Adrenal gland (tissue), 12 donors: ENCODE results near the gene ELAPOR1. TPM values are rescaled to one million over a fixed set of nuclear protein-coding genes. Genes with fewer than 3 reads are reported as not detected.

Source experiments
- DNase-seq, 7 donors: peaks; one replicate each; pipeline ENCODE4 v3.0.0-alpha.2; 2019 to 2020
- H3K27ac ChIP-seq, 5 donors: fragments of 200-600 bp; sonication (generic) in 4 of 5; 1 replicate in 3 of 5; 2 replicates in 2 of 5; pipeline versions ENCODE4 v1.5.1 to v1.8.0; 2016 to 2020; ENCODE audit warnings: mild to moderate bottlenecking in 1 of 5
- H3K27me3 ChIP-seq: fragments of 200-600 bp; 2 replicates; pipeline ENCODE4 v1.8.0; 2021
- H3K36me3 ChIP-seq, 2 donors: fragments of 200-600 bp; replicated peaks in 1 of 2; 1 replicate in 1 of 2; 2 replicates in 1 of 2; pipeline versions ENCODE4 v1.5.1 to v1.8.0; 2018 to 2022
- H3K4me1 ChIP-seq, 2 donors: fragments of 200-600 bp; replicated peaks in 1 of 2; 1 replicate in 1 of 2; 2 replicates in 1 of 2; pipeline versions ENCODE4 v1.5.1 to v1.8.0; 2018 to 2021
- H3K4me3 ChIP-seq, 4 donors: fragments of 200-600 bp; sonication (generic) in 3 of 4; one replicate each; pipeline ENCODE4 v1.5.1; 2016 to 2018
- H3K9me3 ChIP-seq, 3 donors: fragments of 200-600 bp; sonication (generic) in 1 of 3; replicated peaks in 1 of 3; 1 replicate in 2 of 3; 2 replicates in 1 of 3; pipeline versions ENCODE4 v1.5.1 to v1.8.0; 2016 to 2021
- CTCF ChIP-seq, 6 experiments: fragments of 450-650 bp in 4 of 6; fragments of 200-600 bp in 2 of 6; sonication (generic) in 1 of 6; IDR thresholded peaks; 1 replicate in 5 of 6; 2 replicates in 1 of 6; pipeline versions ENCODE4 v1.5.1 to v1.8.0; 2016 to 2021; ENCODE audit warnings: antibody characterized with exemption in 6 of 6, mild to moderate bottlenecking in 2 of 6, moderate library complexity in 1 of 6
- POLR2A ChIP-seq, 2 donors: fragments of 450-650 bp; IDR thresholded peaks; one replicate each; pipeline ENCODE4 v1.6.1; 2017; ENCODE audit warnings: antibody characterized with exemption in 2 of 2, mild to moderate bottlenecking in 2 of 2, moderate library complexity in 1 of 2
- WGBS, 4 donors: extraction: QIAGEN DNeasy Blood & Tissue Kit in 2 of 4; methylation state at CpG; one replicate each; pipeline versions ENCODE4 v1.1.5 to v1.1.7; 2013 to 2017; 5-methylcytosine and 5-hydroxymethylcytosine counted together
- intact Hi-C, 2 donors: fragments of 100-400 bp; cut with DNase I; formaldehyde crosslinking; loops; one replicate each; pipeline versions ENCODE4 v1.14.1 to v1.15.0; 2022 to 2023
- polyA plus RNA-seq, 3 donors: library from polyadenylated mRNA; stranded (reverse); fragments of 200-250 nt in 2 of 3; fragments of 350-450 nt in 1 of 3; fragmentation: Illumina TruSeq in 1 of 3; extraction: RNeasy Lipid Tissue Mini Kit (QIAGEN cat#74804) in 1 of 3; gene quantifications; one replicate each; pipeline ENCODE4 v1.2.3, GENCODE V29; 2013 to 2014
- total RNA-seq, 9 donors: library from RNA; depleted of rRNA in 4 of 9; stranded (reverse); fragments of >200 nt in 4 of 9; fragments of 120-200 nt in 1 of 9; fragmentation: NEBNext Ultra II Directional in 1 of 9; extraction: Animal tissue kit (Norgen Biotek cat#: 25700) in 1 of 9; gene quantifications; one replicate each; pipeline versions ENCODE4 v1.1.0 to v1.2.4, GENCODE V29; 2013 to 2023
- donor health status: healthy with polysubstance abuse.
- donor health status: Bipolar disorder and iron deficiency.
- donor health status: DM: yes; HTN: yes; CAD: no.
- donor health status: DM: no; HTN: no; CAD: no.
- donor health status: DM: no; HTN: no; CAD: no.
- donor health status: DM: yes; HTN: yes; CAD: no.

Gene ELAPOR1
- total and polyA plus RNA-seq, 12 donors: 0.09 to 11.2 (median 1.6) TPM

GRCh38 chr1:109118089-109118488, 4.2 kb downstream of the ELAPOR1 start:
- Histone ChIP-seq H3K9me3 (no peaks in the 10 kb centered on the region), H3K27ac (no peak overlapping the region), H3K4me1 (peaks cover 0 to 9% of the 10 kb centered on the region in 2 donors), H3K27me3 (peaks cover 22% of the 10 kb centered on the region), H3K4me3 (no peak overlapping the region), H3K36me3 (no peaks in the 10 kb centered on the region)
- no peak for DNase-seq
- WGBS, 4 donors: 75 to 88% (median 79%) methylated on average over 3 of the region's 3 CpGs
- no peak for TF ChIP-seq POLR2A (IDR thresholded peaks at IDR 0.05)
- TF ChIP-seq CTCF (IDR thresholded peaks at IDR 0.05): no peak
- intact Hi-C loops: no loop called here

- no peaks in the 10 kb centered on the region for H3K4me1 ChIP-seq
- peaks cover 4% of the 10 kb centered on the region for H3K27me3 ChIP-seq
- intact Hi-C loops: no loop called here
- H3K36me3 ChIP-seq: no peaks in the 10 kb centered on the region
- no peak overlapping the region for H3K27ac ChIP-seq
- H3K9me3 ChIP-seq: no peaks in the 10 kb centered on the region
- TF ChIP-seq CTCF (IDR thresholded peaks at IDR 0.05) (no peak), POLR2A (IDR thresholded peaks at IDR 0.05) (no peak)
- no peak for DNase-seq
- 90 to 93% (median 92%) methylated on average over 5 of the region's 5 CpGs for WGBS, 4 donors
- no peak overlapping the region for H3K4me3 ChIP-seq
Measured at GRCh38 chr1:109120356-109120755, 6.4 kb downstream of the ELAPOR1 start.

- DNase-seq: no peak
- Histone ChIP-seq H3K4me1 (no peaks in the 10 kb centered on the region), H3K36me3 (no peaks in the 10 kb centered on the region), H3K27ac (no peak overlapping the region), H3K9me3 (no peaks in the 10 kb centered on the region), H3K27me3 (no peaks in the 10 kb centered on the region), H3K4me3 (no peak overlapping the region)
- 79 to 97% (median 90%) methylated on average over 2 of the region's 2 CpGs for WGBS, 4 donors
- intact Hi-C loops: no loop called here
- TF ChIP-seq CTCF (IDR thresholded peaks at IDR 0.05) (no peak), POLR2A (IDR thresholded peaks at IDR 0.05) (no peak)
Measured at GRCh38 chr1:109131059-109131458, 17.1 kb downstream of the ELAPOR1 start.

- H3K27me3 ChIP-seq: no peaks in the 10 kb centered on the region
- no peak overlapping the region for H3K27ac ChIP-seq
- intact Hi-C loops: no loop called here
- H3K9me3 ChIP-seq: no peaks in the 10 kb centered on the region
- no peaks in the 10 kb centered on the region for H3K4me1 ChIP-seq
- no peak for DNase-seq
- TF ChIP-seq POLR2A (IDR thresholded peaks at IDR 0.05) (no peak), CTCF (IDR thresholded peaks at IDR 0.05) (no peak)
- no peaks in the 10 kb centered on the region for H3K36me3 ChIP-seq
- no peak overlapping the region for H3K4me3 ChIP-seq
Measured at GRCh38 chr1:109131800-109132199, 17.9 kb downstream of the ELAPOR1 start.
